Caco-2 (cell line): ENCODE results near the gene CEP41. TPM values are rescaled to one million over a fixed set of nuclear protein-coding genes. Genes with fewer than 3 reads are reported as not detected.

ENCODE experiments used
- BruUV-seq: library from RNA; stranded (reverse); fragments of 400-500 nt; replicated peaks from 2 replicates; lab custom pipeline; 2021; lab: Mats Ljungman, UMichigan
- CTCF ChIA-PET: fragments of 300-600 bp; sonication (Branson Sonifier 250); formaldehyde crosslinking; loops from one replicate; lab custom pipeline; 2022; ENCODE audit warnings: antibody characterized with exemption; lab: Charles Lee
- POLR2A ChIA-PET: fragments of 300-600 bp; sonication (Branson Sonifier 250); formaldehyde crosslinking; loops from one replicate; lab custom pipeline; 2022; ENCODE audit warnings: antibody characterized with exemption; lab: Charles Lee
- DNase-seq, 2 experiments: peaks; one replicate each; pipeline versions ENCODE4 v3.0.0 to v3.0.0-alpha.2; 2020 to 2022
- H3K27me3 ChIP-seq: replicated peaks from 2 replicates; pipeline ENCODE4 v1.6.0; 2011; ENCODE audit warnings: low read length; ENCODE audit not compliant: control insufficient read depth, insufficient read depth
- H3K36me3 ChIP-seq: 2 replicates; pipeline ENCODE4 v1.5.1; 2011; ENCODE audit warnings: low read length; ENCODE audit not compliant: control insufficient read depth, insufficient read depth
- H3K4me1 ChIP-seq: fragments of 250-450 bp; sonication (Bioruptor Pico); 2 replicates; pipeline ENCODE4 v1.5.1; 2020; ENCODE audit warnings: mild to moderate bottlenecking
- H3K4me3 ChIP-seq: 2 replicates; pipeline ENCODE4 v1.5.1; 2011; ENCODE audit warnings: low read depth, mild to moderate bottlenecking, control low read depth, low read length
- H3K9me3 ChIP-seq: fragments of 250-450 bp; sonication (Bioruptor Pico); 2 replicates; pipeline ENCODE4 v1.5.1; 2020; ENCODE audit warnings: mild to moderate bottlenecking, moderate library complexity
- H3K27ac Mint-ChIP-seq: one replicate; pipeline ENCODE4 v1.8.0; 2022; ENCODE audit warnings: mixed read lengths; ENCODE audit not compliant: unreplicated experiment
- H3K27me3 Mint-ChIP-seq: one replicate; pipeline ENCODE4 v1.8.0; 2022; ENCODE audit warnings: mixed read lengths; ENCODE audit not compliant: insufficient read depth, unreplicated experiment
- H3K36me3 Mint-ChIP-seq: one replicate; pipeline ENCODE4 v1.8.0; 2022; ENCODE audit warnings: mild to moderate bottlenecking, mixed read lengths; ENCODE audit not compliant: insufficient read depth, unreplicated experiment
- H3K4me1 Mint-ChIP-seq: one replicate; pipeline ENCODE4 v1.8.0; 2022; ENCODE audit warnings: low read depth, mixed read lengths; ENCODE audit not compliant: unreplicated experiment
- H3K4me3 Mint-ChIP-seq: one replicate; pipeline ENCODE4 v1.8.0; 2022; ENCODE audit warnings: mild to moderate bottlenecking, moderate library complexity, mixed read lengths; ENCODE audit not compliant: unreplicated experiment
- H3K9me3 Mint-ChIP-seq: one replicate; pipeline ENCODE4 v1.8.0; 2022; ENCODE audit warnings: mixed read lengths; ENCODE audit not compliant: unreplicated experiment
- intact Hi-C: fragments of 100-400 bp; cut with micrococcal nuclease; formaldehyde crosslinking; loops from one replicate; pipeline ENCODE4 v1.10.0; 2022; ENCODE audit not compliant: unreplicated experiment
- total RNA-seq: library from RNA; stranded (reverse); gene quantifications from 2 replicates; pipeline ENCODE4 v1.2.3, GENCODE V29; 2022
- TF ChIP-seq, protein P1 (sequence below), 2 experiments: fragments of 200-600 bp in 1 of 2; IDR thresholded peaks; 1 replicate in 1 of 2; 2 replicates in 1 of 2; pipeline versions ENCODE4 v1.5.1 to v1.8.0; 2011 to 2022; ENCODE audit warnings: antibody characterized with exemption in 1 of 2, control low read depth in 1 of 2, inconsistent platforms in 1 of 2, low read depth in 1 of 2, low read length in 1 of 2, mild to moderate bottlenecking in 1 of 2, moderate library complexity in 1 of 2; ENCODE audit not compliant: insufficient read depth in 1 of 2, severe bottlenecking in 1 of 2, unreplicated experiment in 1 of 2

The CEP41 gene
- total RNA-seq, 1 experiment from 2014 or later, result 14.9 TPM

- no peaks in the 10 kb centered on the region for H3K4me1 Mint-ChIP-seq
- intact Hi-C loops, result no loop called here
- H3K4me3 Mint-ChIP-seq, result no peak within 1 kb of the TSS
- POLR2A ChIA-PET, result no interaction called here
- CTCF ChIA-PET, result no interaction called here
- Histone ChIP-seq H3K9me3 (peaks cover 11% of the 10 kb centered on the region), H3K36me3 (no peaks in the 10 kb centered on the region), H3K27me3 (no peaks in the 10 kb centered on the region), H3K4me3 (no peak within 1 kb of the TSS), H3K4me1 (no peaks in the 10 kb centered on the region)
- H3K27me3 Mint-ChIP-seq, result no peaks in the 10 kb centered on the region
- TF ChIP-seq, protein P1, sequence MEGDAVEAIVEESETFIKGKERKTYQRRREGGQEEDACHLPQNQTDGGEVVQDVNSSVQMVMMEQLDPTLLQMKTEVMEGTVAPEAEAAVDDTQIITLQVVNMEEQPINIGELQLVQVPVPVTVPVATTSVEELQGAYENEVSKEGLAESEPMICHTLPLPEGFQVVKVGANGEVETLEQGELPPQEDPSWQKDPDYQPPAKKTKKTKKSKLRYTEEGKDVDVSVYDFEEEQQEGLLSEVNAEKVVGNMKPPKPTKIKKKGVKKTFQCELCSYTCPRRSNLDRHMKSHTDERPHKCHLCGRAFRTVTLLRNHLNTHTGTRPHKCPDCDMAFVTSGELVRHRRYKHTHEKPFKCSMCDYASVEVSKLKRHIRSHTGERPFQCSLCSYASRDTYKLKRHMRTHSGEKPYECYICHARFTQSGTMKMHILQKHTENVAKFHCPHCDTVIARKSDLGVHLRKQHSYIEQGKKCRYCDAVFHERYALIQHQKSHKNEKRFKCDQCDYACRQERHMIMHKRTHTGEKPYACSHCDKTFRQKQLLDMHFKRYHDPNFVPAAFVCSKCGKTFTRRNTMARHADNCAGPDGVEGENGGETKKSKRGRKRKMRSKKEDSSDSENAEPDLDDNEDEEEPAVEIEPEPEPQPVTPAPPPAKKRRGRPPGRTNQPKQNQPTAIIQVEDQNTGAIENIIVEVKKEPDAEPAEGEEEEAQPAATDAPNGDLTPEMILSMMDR (IDR thresholded peaks at IDR 0.05; ENCODE audit: insufficient read depth in 1 of 2, low read depth in 1 of 2, low read length in 1 of 2, severe bottlenecking in 1 of 2, unreplicated experiment in 1 of 2), result no peak
- DNase-seq, result no peak
- H3K36me3 Mint-ChIP-seq, result no peaks in the 10 kb centered on the region
- peak within 1 kb of the TSS; percentile 9 for H3K27ac Mint-ChIP-seq
- H3K9me3 Mint-ChIP-seq, result peaks cover 13% of the 10 kb centered on the region
- no TSS peak for BruUV-seq
These were observed 60.6 kb downstream of the CEP41 start, which contains the start of gene CPA1 for GRCh38 chr7:130379921-130380860. Gene CPA1, plus strand, starts transcription at chr7:130380494. Its CDS starts 27 bp downstream, at chr7:130380521.

- Mint-ChIP-seq H3K4me1 (peaks cover 3% of the 10 kb centered on the region), H3K4me3 (no peak overlapping the region), H3K36me3 (no peaks in the 10 kb centered on the region), H3K9me3 (peaks cover 13% of the 10 kb centered on the region), H3K27ac (peak overlapping the region; percentile 9), H3K27me3 (no peaks in the 10 kb centered on the region)
- H3K27me3 ChIP-seq, result no peaks in the 10 kb centered on the region
- peaks cover 5% of the 10 kb centered on the region for H3K4me1 ChIP-seq
- ChIA-PET CTCF (no interaction called here), POLR2A (no interaction called here)
- peaks cover 11% of the 10 kb centered on the region for H3K9me3 ChIP-seq
- no peak overlapping the region for H3K4me3 ChIP-seq
- H3K36me3 ChIP-seq, result no peaks in the 10 kb centered on the region
- TF ChIP-seq, protein P1 (IDR thresholded peaks at IDR 0.05; ENCODE audit: insufficient read depth in 1 of 2, low read depth in 1 of 2, low read length in 1 of 2, severe bottlenecking in 1 of 2, unreplicated experiment in 1 of 2), result no peak
- DNase-seq, result no peak
- BruUV-seq, result no TSS peak
- intact Hi-C loops, result no loop called here
These were observed 61.3 kb downstream of the CEP41 start for GRCh38 chr7:130379532-130379920.

GRCh38 chr7:130379019-130379418 is 61.8 kb downstream of the CEP41 start:
- H3K27me3 Mint-ChIP-seq, result no peaks in the 10 kb centered on the region
- peaks cover 11% of the 10 kb centered on the region for H3K9me3 ChIP-seq
- ChIA-PET CTCF (no interaction called here), POLR2A (no interaction called here)
- H3K4me1 ChIP-seq, result peaks cover 10% of the 10 kb centered on the region
- no TSS peak for BruUV-seq
- H3K27me3 ChIP-seq, result no peaks in the 10 kb centered on the region
- TF ChIP-seq, protein P1 (IDR thresholded peaks at IDR 0.05; ENCODE audit: insufficient read depth in 1 of 2, low read depth in 1 of 2, low read length in 1 of 2, severe bottlenecking in 1 of 2, unreplicated experiment in 1 of 2), result no peak
- H3K36me3 ChIP-seq, result no peaks in the 10 kb centered on the region
- no peak overlapping the region for H3K4me3 Mint-ChIP-seq
- peaks cover 8% of the 10 kb centered on the region for H3K4me1 Mint-ChIP-seq
- intact Hi-C loops, result no loop called here
- H3K27ac Mint-ChIP-seq, result peak overlapping the region; percentile 9
- no peak overlapping the region for H3K4me3 ChIP-seq
- no peaks in the 10 kb centered on the region for H3K36me3 Mint-ChIP-seq
- H3K9me3 Mint-ChIP-seq, result peaks cover 13% of the 10 kb centered on the region
- DNase-seq, result peak in 1 of 2 experiments; percentile 15
